Activated CD8-positive, alpha-beta T cell treated with anti-CD3 and anti-CD28 coated beads for 36 hours (primary cell): ENCODE measurements around the gene SYT2. TPM values are rescaled to one million over a fixed set of nuclear protein-coding genes. Genes with fewer than 3 reads are reported as not detected.

Experiments
- ATAC-seq: fragments of 200-7000 bp; cut with Tn5 transposase; one replicate; pipeline ENCODE4 v1.10.0; 2021; ENCODE audit warnings: mild to moderate bottlenecking, moderate library complexity
- CTCF ChIA-PET: fragments of 350-600 bp; sonication (Branson Sonifier 250); formaldehyde crosslinking; loops from one replicate; lab custom pipeline; 2021; ENCODE audit warnings: antibody characterized with exemption; lab: Charles Lee
- POLR2A ChIA-PET: fragments of 350-600 bp; sonication (Branson Sonifier 250); formaldehyde crosslinking; loops from one replicate; lab custom pipeline; 2021; ENCODE audit warnings: antibody characterized with exemption; lab: Charles Lee
- DNase-seq: peaks from one replicate; pipeline ENCODE4 v3.0.0-alpha.2; 2020
- H3K27ac Mint-ChIP-seq: one replicate; pipeline ENCODE4 v1.8.0; 2021; ENCODE audit warnings: mild to moderate bottlenecking, mixed read lengths
- H3K27me3 Mint-ChIP-seq: one replicate; pipeline ENCODE4 v1.8.0; 2021; ENCODE audit warnings: mixed read lengths
- H3K36me3 Mint-ChIP-seq: one replicate; pipeline ENCODE4 v1.8.0; 2021; ENCODE audit warnings: low read depth, mixed read lengths
- H3K4me1 Mint-ChIP-seq: one replicate; pipeline ENCODE4 v1.8.0; 2021; ENCODE audit warnings: low read depth, mixed read lengths
- H3K4me3 Mint-ChIP-seq: one replicate; pipeline ENCODE4 v1.8.0; 2021; ENCODE audit warnings: mild to moderate bottlenecking, moderate library complexity, mixed read lengths
- H3K9me3 Mint-ChIP-seq: one replicate; pipeline ENCODE4 v1.8.0; 2021; ENCODE audit warnings: mixed read lengths
- intact Hi-C: fragments of 100-400 bp; cut with micrococcal nuclease; formaldehyde crosslinking; loops from one replicate; pipeline ENCODE4 v1.10.0; 2022
- total RNA-seq, 2 experiments: library from RNA; stranded (reverse); gene quantifications; one replicate each; pipeline ENCODE4 v1.2.3, GENCODE V29; 2021
- TF ChIP-seq, protein P1 (sequence below): fragments of 200-600 bp; IDR thresholded peaks from one replicate; pipeline ENCODE4 v1.8.0; 2022; ENCODE audit warnings: antibody characterized with exemption, mild to moderate bottlenecking

Gene SYT2
- total RNA-seq, 2 experiments from 2014 or later = not detected

DNA sequence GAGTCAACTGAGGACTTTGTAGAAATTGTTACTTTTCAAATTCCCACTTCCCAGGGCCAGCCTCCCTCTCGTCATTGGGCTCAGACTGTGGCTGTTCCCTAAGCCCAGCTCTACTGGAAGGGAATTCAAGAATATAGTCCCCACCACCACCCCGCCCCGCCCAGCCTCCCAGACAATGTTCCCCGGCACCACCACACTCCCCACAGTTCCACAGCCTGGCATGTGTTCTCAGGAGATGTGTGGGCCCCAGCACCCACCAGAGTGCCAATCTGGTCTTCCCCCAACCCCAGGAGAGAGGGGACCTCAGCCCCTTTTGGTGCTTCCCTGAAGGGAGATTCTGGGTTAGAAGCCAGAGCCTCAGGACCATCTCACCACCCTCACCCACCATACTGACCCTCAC, 120.1 kb downstream of the SYT2 start:
- no peak for DNase-seq
- Mint-ChIP-seq H3K4me1 (no peaks in the 10 kb centered on the region), H3K4me3 (no peak overlapping the region), H3K27me3 (no peaks in the 10 kb centered on the region), H3K9me3 (no peaks in the 10 kb centered on the region), H3K36me3 (no peaks in the 10 kb centered on the region), H3K27ac (no peak overlapping the region)
- TF ChIP-seq, protein P1, sequence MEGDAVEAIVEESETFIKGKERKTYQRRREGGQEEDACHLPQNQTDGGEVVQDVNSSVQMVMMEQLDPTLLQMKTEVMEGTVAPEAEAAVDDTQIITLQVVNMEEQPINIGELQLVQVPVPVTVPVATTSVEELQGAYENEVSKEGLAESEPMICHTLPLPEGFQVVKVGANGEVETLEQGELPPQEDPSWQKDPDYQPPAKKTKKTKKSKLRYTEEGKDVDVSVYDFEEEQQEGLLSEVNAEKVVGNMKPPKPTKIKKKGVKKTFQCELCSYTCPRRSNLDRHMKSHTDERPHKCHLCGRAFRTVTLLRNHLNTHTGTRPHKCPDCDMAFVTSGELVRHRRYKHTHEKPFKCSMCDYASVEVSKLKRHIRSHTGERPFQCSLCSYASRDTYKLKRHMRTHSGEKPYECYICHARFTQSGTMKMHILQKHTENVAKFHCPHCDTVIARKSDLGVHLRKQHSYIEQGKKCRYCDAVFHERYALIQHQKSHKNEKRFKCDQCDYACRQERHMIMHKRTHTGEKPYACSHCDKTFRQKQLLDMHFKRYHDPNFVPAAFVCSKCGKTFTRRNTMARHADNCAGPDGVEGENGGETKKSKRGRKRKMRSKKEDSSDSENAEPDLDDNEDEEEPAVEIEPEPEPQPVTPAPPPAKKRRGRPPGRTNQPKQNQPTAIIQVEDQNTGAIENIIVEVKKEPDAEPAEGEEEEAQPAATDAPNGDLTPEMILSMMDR = no peak
- ChIA-PET POLR2A (no interaction called here), CTCF (no interaction called here)
- intact Hi-C loops = no loop called here
- ATAC-seq = no peak

DNA sequence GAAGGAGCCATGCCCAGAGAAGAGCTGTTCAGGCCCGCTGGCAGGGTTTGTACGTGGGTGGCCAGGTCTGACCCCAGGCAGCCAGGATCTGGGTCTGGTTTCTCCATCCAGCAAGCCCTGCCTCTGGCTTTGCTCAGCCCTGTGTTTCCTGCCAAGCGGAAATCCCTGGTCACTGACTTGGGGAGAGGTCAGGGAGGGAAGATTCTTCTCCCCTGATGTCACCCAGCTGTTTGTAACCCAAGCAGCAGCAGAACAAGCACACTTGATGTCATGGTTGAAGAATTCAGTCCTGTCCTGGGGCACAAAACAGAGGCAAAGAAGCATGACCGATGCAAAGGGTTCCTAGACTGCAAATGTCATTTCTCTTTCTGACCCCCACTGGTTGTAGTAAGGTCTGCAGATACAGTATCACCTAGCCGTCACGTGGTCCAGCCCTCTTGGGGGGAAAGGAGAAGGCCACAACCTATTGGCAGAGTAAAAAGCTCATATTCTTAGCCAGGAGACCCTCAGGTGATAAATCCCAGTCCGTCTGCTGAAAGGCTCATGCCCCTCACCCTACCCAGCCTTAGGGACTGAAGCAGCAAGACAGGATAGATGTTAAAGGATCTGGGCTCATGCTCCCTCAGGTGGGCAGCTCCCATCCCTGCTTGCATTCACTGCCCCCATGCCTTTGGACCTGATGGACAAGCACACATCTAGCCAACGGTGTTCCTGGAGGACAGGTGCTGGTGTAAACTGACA, 120.9 kb downstream of the SYT2 start:
- intact Hi-C loops = no loop called here
- TF ChIP-seq, protein P1 = no peak
- Mint-ChIP-seq H3K36me3 (no peaks in the 10 kb centered on the region), H3K4me1 (no peaks in the 10 kb centered on the region), H3K27ac (no peak overlapping the region), H3K4me3 (no peak overlapping the region), H3K27me3 (no peaks in the 10 kb centered on the region), H3K9me3 (no peaks in the 10 kb centered on the region)
- ChIA-PET POLR2A (interaction anchor here (0.6 kb wide), 1 partner anchor 24 kb away, joined by 3 read pairs; no protein-coding TSS in a partner anchor), CTCF (interaction anchor here (1.4 kb wide), 1 partner anchor 11 kb away, joined by 6 read pairs; no protein-coding TSS in a partner anchor)
- DNase-seq (no peak), ATAC-seq (no peak)

DNA sequence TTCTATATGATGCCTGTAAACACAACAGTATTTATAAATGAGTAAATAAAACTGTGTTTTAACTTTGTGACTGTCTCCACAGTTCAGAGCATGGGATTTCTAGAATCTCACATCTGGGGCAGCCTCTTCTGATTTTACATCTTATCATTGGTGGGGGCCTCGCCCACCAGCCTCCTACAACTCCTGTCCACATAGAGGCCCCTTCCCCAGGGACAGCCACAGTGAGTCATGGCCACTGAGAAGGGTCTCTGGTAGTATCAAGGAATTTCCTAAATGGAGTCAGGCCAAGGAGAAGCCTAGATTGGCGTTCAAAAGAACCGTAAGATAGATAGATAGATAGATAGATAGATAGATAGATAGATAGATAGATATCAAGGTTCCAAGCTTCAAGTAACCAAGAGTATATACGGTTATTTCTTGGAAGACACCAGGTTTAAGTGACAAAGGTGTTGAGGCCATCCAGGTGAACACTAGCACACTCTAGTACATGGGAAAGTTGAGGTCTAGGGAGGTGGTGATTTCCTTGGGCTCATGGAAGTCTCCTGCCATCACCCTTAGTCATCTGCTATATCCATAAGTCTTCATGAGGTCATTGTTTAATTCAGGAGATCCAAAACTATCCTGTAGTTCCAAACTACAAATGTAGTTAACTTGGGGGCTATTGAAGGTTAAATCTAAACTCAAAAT, 121.6 kb downstream of the SYT2 start:
- CTCF ChIA-PET = interaction anchor here (1.4 kb wide), 1 partner anchor 12 kb away, joined by 6 read pairs; no protein-coding TSS in a partner anchor
- no peaks in the 10 kb centered on the region for H3K36me3 Mint-ChIP-seq
- H3K27me3 Mint-ChIP-seq = no peaks in the 10 kb centered on the region
- intact Hi-C loops = no loop called here
- H3K4me1 Mint-ChIP-seq = no peaks in the 10 kb centered on the region
- H3K27ac Mint-ChIP-seq = no peak overlapping the region
- no peak overlapping the region for H3K4me3 Mint-ChIP-seq
- POLR2A ChIA-PET = interaction anchor here (0.6 kb wide), 1 partner anchor 23 kb away, joined by 3 read pairs; no protein-coding TSS in a partner anchor
- no peak for ATAC-seq
- TF ChIP-seq, protein P1 = no peak
- DNase-seq = no peak
- H3K9me3 Mint-ChIP-seq = no peaks in the 10 kb centered on the region

DNA sequence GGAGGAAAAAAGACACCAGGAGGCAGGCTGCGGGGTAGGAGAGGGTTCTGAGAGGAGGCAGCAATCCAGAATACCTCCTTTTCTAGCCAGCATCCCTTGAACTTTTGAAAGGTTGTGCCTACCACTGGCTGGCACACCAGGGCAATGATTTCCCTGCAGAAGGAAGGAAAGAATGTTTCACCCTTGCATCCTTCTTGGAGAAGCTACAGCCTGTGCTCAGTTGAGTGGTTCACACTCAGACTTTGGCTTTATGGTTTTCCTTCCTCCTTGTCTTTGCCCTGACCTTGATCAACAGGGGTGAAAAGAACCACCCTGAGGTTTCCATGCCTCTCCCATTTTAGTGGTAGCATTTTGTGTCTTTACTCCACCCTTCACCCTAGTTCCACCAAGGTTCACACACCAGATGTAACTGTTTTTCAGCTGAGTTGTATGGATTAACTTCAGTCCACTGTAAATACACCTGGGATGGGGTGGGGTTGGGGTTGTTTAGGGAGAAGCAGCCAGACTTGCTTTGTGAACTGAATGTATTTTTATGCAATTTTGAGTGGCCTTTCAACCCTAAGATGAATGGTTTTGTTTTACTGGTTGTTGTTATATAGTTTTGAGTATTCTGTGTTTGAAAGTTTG, 122.3 kb downstream of the SYT2 start:
- DNase-seq = no peak
- Mint-ChIP-seq H3K4me3 (no peak overlapping the region), H3K9me3 (no peaks in the 10 kb centered on the region), H3K36me3 (no peaks in the 10 kb centered on the region), H3K27ac (no peak overlapping the region), H3K4me1 (no peaks in the 10 kb centered on the region), H3K27me3 (no peaks in the 10 kb centered on the region)
- TF ChIP-seq, protein P1 = no peak
- CTCF ChIA-PET = interaction anchor here (0.8 to 1.4 kb wide), 3 partner anchors 13 to 19 kb away, joined by 3 to 6 read pairs (median 3); no protein-coding TSS in a partner anchor
- no peak for ATAC-seq
- intact Hi-C loops = no loop called here
- POLR2A ChIA-PET = no interaction called here
